NOMO-1 (cell line): ENCODE data around the gene NDUFB11.

Experiments used
- DNase-seq, 2 experiments: peaks; one replicate each; lab custom pipeline; 2025; ENCODE audit not compliant: unreplicated experiment in 2 of 2; lab: John Stamatoyannopoulos, UW

NDUFB11 gene

DNA sequence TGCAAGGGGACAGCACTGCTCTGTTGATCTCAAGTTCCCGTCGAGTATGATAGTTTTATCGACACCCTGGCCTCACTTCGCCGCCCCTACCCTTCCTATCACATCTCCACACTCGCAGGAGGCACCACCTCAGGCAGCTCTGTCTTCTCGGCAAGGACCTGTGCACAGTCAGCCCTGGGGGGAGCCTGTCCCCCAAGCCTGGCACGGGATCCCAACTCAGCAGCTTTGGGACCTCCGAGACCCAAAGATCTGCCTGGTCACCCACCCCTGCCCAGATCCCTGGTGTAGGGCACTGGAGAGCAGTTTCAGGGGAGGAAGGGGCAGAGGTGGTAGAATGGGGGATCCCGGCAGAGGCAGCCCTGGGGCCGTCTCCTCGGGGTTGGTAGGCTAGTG is 31.1 kb upstream of the NDUFB11 start:
- DNase-seq = no peak

DNA sequence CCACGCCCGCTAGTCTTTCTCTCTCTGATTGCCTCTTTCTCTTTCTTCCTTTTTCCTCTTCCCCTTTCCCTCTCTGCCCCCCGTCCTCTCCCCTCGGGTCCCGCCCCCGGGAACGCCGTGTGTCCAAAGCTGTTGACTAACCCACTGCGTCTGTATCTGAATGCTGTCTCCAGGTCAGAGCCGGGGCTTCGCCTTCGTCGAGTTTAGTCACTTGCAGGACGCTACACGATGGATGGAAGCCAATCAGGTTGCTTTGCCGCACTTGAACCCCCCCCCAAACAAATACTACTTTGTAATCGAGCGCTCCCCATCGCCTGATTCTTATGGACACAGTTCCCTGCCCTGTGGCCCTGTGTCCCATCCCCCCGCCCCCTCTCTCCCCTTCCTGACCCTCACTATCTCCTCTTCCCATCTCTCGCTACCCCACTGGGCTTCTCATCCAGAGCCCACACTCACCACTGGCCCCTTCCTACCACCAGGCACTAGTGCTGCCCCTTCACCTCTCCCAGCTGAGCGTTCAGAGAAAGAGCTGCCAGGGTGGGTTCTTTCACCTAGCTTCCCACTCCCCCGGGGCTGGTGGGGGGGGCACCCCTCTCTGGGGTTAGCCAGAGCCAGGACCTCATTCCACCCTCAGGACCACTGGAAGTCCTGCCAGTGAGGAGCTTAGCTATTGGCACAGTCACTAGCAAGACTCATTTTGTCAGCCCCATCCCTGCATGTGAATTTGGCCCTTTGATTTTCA is 30.5 kb upstream of the NDUFB11 start:
- DNase-seq = no peak

DNA sequence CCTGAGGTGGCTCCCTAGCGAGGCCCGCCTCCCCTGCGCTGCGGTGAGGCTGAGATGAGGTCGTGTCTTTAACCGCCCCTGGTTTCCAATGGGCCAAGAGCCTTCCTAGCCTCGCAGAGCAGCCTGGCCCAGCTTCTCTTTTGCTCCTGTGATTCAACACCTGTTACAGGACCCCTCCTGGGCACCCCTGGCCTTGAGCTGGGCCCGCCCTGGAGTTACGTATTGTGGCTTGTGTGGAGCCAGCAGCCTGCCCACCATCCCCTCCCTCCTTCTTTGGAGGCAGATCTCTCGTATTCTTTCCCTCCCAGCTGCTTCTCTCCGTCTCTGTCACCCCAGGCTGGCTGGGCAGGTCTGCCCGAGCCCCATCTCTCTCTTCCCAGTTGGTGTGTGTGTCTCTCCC is 29.9 kb upstream of the NDUFB11 start:
- no peak for DNase-seq

GRCh38 chrX:47172971-47173792 is 28.7 kb upstream of the NDUFB11 start:
- DNase-seq = no peak

DNA sequence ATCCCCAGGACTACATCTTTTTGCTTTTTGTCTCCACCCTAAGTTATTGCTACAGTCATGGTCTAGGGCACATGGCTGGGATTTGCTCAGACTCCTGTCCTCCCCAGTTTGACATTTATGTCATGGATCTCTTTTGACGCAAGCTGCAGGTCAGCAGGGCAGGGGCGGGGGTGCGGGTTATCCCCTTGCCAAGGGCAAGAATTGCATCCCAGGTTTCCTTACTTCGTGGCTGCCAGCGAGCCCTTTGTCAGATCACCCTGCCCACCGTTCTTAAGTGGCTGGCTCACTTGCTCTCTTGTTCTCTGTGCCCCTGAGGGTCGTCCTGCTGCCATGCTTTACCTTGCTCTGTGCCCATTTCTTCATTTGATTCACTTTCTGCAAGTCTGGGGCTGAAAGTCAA is 28.0 kb upstream of the NDUFB11 start:
- DNase-seq = no peak

DNA sequence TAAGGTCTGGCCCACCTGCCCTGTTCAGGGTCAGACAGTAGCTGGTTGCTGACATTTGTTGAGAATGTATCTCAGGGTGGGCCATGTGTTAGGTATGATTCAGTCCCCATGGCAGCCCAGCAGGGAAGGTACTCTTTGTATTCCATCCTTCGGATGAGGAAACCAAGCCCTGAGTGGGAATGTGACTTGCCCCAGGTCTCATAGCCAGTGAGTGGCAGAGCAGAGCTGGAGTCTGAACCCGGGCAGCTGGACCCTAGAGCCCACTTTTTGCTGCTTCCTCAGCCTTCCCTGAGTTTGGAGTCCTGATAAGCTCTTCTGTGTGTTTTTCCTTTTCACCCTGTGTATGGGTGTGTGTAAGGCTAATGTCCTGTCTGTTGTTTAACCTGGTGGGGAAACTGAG is 27.5 kb upstream of the NDUFB11 start:
- DNase-seq = no peak

DNA sequence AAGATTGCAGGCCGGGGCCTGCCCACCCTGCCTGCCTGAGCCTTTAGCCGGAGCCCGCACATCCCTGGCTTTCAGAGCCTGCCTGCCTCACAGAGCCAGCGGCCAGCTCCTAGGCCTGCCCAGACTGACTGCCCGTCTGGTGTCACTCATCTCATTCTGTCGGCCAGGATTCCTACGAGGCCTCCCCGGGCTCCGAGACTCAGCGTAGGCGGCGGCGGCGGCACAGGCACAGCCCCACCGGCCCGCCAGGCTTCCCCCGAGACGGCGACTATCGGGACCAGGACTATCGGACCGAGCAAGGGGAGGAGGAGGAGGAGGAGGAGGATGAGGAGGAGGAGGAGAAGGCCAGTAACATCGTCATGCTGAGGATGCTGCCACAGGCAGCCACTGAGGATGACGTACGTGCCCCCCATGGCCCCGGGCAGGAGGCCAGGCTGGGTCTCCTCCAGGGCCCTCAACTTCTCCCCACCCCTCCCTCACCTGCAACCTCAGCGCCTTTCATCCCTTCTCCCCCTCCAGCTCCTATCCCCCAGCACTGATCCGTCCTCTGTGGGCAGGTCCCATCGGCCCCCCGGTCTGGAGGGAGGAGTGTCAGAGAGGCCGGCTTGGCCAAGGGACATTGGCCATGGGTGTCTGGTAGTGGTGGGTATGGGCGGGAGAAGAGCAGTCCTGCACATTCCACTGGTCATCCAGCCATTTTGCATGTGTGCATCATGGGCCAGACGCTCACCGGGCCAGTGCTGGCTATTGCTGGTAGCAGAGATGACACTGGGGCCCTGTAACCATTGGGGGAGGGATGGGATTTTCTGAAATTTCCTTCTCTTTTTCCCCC is 26.6 kb upstream of the NDUFB11 start:
- no peak for DNase-seq

DNA sequence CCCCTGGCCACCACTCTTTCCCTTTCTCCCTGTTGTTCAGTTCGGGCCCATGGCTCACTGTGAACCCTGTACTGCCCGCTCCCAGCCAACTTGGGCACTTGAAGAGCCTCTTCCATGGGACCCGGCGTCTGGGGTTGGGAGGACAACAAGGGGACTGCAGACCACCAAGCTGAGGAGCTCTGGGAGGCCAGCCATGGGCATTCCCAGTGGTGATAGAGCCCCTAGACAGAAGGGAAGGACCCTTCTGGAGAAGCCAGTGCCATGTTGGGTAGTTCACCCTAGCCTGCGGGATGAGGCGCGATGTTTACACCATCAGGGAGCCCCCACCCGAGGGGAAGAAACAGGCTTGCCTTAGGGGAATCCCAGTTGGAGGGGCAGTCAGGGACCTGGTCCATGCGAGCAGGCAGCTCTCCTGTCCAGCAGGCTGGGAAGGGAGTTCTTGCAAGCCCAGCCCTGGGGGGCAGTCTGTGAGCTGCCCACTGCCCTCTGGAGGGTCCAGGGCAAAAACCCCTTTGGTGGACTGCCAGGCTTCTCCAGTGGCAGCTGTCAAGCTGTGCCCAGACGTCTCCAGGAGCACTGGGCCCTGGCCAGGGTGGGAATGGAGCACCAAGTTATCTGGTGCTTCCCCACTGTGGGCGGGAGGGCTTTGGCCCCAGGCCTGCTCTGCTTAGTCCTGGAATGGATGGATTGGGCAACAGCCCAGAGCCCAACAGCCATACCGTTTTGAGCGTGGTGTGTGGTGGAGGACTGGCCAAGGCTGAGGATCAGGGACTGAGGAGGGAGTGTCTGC is 25.4 kb upstream of the NDUFB11 start:
- no peak for DNase-seq

- no peak for DNase-seq
Measured at GRCh38 chrX:47169273-47169672, 24.8 kb upstream of the NDUFB11 start.

DNA sequence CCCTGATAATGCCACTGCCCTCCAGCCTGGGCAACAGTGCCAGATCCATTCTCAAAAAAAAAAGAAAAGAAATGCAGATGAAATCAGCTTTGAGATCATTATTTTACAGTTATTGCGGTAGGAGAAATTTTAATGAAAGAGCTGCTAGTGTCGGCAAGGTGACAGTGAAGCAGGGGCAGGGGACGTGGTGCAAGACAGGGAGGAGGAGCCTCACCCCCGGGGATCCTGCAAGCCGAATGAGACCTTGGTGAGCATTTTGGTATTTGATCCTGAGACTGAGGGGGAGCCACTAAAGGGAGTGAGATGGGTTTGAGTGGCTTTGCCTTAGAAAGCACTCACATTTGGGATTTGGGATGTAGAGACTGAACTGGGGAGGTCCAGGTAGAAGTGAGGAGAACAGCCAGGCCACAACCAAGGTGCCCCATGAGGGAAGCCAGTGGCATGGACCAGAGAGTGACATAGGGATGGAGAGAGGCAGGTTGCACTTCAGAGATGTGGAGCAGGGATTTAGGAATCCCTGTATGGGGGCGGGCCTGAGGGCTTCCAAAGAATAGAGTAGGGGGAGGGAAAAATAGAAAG is 24.1 kb upstream of the NDUFB11 start:
- DNase-seq = no peak

GRCh38 chrX:47166126-47166525 is 21.6 kb upstream of the NDUFB11 start:
- no peak for DNase-seq

DNA sequence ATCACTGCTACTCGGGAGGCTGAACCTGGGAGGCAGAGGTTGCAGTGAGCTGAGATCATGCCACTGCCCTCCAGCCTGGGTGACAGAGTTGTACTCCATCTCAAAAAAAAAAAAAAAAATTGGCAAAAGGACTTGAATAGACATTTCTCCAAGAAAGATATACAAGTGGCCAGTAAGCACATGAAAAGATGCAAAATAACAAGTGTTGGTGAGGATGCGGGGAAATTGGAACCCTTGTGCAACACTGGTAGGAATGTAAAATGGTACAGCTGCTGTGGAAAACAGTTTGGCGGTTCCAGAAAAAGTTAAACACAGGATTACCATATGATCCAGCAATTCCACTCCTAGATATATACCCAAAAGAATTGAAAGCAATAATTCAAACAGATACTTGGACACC is 19.9 kb upstream of the NDUFB11 start:
- no peak for DNase-seq

GRCh38 chrX:47162927-47163583 is 18.6 kb upstream of the NDUFB11 start:
- no peak for DNase-seq

GRCh38 chrX:47160781-47161180 is 16.3 kb upstream of the NDUFB11 start:
- no peak for DNase-seq

GRCh38 chrX:47158781-47159180 is 14.3 kb upstream of the NDUFB11 start:
- DNase-seq = no peak

- no peak for DNase-seq
Measured at GRCh38 chrX:47158131-47158530, 13.6 kb upstream of the NDUFB11 start.

GRCh38 chrX:47156611-47157520 is 12.4 kb upstream of the NDUFB11 start:
- DNase-seq = no peak

DNA sequence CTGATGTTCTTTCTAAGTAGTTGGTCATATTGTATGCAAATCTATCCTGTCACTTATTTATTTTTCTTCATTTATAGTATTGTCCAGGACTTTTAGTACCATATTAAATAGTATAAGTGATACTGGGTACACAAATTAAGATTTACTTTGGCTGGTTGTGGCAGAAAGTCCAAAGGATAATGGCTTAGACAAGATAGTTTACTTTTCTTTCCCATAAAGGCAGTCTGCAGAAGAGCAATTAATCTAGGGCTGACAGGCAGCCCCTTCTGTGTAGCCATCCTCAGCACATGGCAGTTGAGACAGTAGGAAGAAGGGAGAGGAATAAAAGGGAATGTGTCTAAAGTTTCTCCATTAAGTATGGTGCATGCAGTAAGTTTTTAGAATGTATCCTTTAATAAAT is 6.9 kb upstream of the NDUFB11 start:
- no peak for DNase-seq

- DNase-seq = no peak
Measured at GRCh38 chrX:47148946-47149345, 4.4 kb upstream of the NDUFB11 start.
